GM18873 (cell line): ENCODE measurements around the gene ARAP2.

Experiments used
- ATAC-seq: cut with Tn5 transposase; IDR thresholded peaks from one replicate; pipeline ENCODE4 v1.9.1; 2021; ENCODE audit warnings: mild to moderate bottlenecking, moderate library complexity, moderate number of reproducible peaks; ENCODE audit not compliant: unreplicated experiment, low FRiP score

Gene ARAP2

DNA sequence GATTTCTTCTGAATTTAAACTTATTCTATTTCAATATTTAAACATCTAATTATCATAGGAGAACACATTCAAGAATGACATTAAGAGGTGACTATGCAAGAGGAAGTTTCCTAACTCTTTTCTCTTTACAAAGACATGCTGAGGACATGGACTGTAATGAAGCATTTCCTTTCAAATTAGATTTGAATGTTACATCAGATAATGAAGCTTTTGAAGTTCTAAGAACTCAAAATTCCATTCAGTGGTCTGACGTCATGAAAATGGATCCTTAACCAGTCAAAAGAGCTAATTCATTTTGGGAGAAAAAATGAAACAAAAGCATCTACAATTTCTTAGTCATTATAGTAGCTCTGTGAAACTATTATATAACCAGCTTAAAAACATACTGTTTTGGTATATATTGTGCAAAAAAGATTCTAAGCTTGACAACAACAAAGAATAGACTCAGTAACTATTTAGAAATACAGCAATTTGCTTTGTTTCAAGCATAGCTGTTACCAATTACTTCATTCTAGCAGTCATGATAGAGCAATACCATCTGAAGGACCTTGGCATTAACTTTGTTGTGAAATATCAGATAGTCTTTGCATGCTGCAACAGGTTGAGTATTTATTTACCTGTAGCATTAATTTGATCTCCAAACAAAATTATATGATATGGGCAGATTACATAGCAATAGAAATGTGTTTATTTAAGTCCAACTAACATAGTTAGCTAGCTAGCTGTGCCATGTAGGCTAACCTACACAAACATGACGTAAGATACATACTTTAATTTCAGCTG, 23.4 kb upstream of the ARAP2 start:
- ATAC-seq, result no peak

DNA sequence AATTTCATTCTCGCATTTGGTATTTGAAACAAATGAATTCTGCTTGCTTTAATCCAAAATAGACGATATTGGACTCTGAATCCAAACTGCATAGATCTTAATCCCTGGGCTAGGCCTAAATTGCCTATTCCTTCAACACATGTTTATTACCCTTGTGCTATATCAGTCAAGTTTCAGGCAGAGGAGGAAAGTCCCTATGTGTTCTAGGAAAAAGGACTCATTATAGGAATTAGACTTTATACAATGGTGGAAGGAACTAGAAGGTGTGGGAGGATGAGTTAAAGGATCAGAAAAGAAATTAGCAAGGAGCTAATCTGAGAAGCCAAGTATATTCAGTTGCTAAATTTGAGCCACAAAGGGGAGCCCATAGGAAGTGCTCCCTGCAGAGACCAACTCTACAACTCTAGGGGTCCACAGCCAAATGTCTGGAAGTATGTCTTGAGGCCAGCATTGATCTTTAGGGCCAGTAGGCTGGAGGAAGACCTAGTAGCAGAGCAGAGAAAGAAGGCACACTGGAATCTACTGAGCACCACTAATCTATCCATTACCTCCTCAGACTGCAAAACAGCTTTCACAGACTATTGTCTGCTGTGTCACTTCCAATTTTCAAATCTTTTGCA, 20.0 kb upstream of the ARAP2 start:
- ATAC-seq, result no peak

DNA sequence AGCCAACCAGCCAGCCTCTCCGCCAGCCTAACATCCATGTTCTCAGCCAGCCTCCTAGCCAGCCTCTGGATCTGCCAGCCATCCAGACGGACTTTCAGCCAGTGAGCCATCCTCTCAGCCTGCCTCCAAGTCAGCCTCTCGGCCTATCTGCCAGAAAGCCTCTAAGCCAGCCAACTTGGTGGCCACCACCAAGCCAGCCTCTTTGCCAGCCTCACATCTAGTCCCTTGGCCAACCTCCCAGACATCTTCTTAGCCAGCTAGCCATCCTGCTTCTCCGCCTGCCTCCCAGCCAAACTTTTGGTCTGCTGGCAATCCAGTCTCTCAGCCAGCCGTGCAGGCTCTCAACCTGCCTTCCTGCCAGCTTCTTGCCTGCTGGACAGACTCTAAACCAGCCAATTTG, 16.4 kb upstream of the ARAP2 start:
- ATAC-seq, result no peak

- peak; percentile 45 for ATAC-seq
Observed at GRCh38 chr4:36256398-36256891, 12.1 kb upstream of the ARAP2 start.

DNA sequence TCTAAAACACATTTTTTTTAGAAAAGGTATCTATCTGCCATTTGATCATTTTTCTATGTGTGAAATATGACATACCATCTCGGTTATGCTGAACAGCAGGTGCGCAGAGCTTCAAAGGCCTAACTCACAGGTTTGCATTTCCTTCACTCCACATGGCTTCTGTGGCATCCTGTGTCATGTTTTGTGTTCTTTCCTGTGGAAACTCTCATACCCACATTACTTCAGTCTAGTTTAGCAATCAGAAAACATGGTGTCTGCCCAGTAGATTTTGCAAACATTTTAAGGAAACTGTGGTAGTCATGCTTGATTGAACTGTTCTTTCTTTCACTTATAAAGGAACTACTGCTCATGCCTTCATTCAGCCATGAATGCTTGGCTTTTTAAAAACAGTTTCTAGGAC, 11.3 kb upstream of the ARAP2 start:
- peak; percentile 88 for ATAC-seq

DNA sequence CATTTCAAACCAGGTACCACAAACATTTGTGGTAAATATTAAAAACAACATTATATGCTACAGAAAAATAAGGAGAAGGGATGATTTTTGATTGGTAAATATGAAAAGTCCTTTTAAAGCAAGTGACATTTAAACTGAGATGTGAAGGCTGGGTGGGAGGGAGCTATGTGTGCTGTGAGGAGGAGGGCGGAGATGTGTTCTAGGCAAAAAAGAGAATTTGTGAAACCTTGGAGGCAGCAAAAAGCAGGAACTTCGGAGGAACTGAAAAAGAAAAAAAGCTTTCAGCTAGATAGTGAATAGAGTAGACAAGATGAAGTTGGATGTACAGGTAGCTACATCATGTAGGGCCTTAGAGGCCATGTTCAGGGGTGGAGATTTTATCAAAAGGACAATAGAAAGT, 10.1 kb upstream of the ARAP2 start:
- no peak for ATAC-seq

- no peak for ATAC-seq
Observed at GRCh38 chr4:36251983-36252382, 7.7 kb upstream of the ARAP2 start.

GRCh38 chr4:36249610-36250009, 5.3 kb upstream of the ARAP2 start:
- ATAC-seq, result no peak

GRCh38 chr4:36243355-36244256, 708 bp downstream of the ARAP2 start:
- peak; percentile 13 for ATAC-seq

DNA sequence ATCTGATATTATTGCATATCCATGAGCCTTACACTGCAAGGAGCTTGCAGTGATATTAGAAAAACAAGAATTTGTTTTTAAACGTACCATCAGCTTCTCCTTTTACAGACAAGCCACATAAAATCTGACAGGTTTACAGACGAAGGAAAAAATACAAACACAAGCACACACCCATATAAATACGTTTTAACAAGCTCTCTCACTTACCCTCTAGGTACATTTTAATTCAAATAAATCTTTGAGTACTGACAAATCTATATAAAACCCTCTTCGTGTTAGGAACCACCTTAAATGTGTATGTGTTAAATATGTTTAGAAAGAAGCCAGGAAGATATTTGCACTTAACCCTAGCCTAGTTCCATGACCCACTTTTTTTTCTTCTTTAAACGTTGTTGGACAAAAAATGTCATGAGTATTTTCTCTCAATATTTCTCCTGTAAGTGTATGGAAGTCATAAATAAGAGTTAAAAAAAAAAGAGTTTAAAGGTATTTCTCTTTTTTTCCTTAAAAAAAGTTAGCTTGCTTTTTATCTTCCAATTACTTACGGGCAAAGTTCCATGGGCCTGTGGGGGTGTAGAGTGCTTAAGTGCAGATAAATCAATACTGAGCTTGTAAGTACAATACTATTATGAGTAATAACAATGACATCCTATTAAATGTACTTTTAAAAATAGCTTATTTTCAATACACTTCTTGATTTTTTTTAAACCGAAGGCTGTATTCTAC, 1.5 kb downstream of the ARAP2 start:
- no peak for ATAC-seq

GRCh38 chr4:36241771-36242170, 2.5 kb downstream of the ARAP2 start:
- peak; percentile 64 for ATAC-seq

- no peak for ATAC-seq
Observed at GRCh38 chr4:36237366-36238313, 6.7 kb downstream of the ARAP2 start.

GRCh38 chr4:36236159-36236558, 8.2 kb downstream of the ARAP2 start:
- no peak for ATAC-seq

GRCh38 chr4:36235306-36235705, 9.0 kb downstream of the ARAP2 start:
- no peak for ATAC-seq

DNA sequence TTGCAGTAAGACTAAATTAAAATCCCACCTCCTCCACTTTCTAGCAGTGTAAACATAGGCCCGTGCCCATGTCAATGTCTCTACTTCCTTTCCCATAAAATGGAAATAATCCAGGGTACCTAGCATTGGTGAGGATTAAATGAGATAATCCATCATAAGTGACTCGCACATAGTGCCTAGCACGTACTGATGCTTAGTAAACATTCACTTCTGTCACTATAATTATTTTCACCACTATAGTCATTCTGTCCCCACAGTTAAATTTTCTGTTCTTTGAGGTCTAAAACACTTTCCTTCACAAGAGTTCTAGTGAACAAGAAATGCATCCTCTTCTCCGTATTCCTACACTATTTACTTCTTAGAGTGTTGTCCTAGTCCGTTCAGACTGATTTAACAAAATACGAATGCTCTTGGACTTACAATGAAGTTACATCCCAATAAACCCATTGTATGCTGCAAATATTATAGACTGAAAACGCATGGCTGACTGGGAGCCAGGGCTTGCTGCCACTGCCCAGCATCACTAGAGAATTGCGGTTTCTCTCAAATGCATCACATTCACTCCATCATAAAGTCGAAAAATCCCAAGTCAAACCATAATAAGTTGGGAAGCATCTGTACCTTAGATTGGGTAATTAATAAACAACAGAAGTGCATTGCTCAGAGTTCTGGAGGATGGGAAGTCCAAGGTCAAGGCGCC, 10.6 kb downstream of the ARAP2 start:
- ATAC-seq, result no peak

GRCh38 chr4:36230534-36230933, 13.8 kb downstream of the ARAP2 start:
- no peak for ATAC-seq

DNA sequence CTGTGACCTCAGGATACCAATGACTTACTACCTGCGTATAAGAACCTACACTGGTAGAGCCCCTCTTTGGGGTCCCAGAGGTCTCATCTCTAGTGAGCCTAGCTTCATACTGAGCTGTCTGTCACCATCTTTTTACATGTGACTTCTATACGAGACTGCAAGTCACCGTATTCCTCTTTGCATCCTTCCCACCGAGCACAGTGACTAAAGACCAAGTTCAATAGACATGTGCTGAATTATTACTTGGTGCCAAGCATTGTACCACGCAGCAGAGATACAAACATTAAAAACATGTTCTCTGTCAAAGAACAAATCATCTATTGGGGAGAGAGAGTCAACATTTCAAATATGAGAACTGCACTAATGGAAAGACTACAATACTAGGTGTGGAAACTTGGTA, 16.4 kb downstream of the ARAP2 start:
- ATAC-seq, result no peak

DNA sequence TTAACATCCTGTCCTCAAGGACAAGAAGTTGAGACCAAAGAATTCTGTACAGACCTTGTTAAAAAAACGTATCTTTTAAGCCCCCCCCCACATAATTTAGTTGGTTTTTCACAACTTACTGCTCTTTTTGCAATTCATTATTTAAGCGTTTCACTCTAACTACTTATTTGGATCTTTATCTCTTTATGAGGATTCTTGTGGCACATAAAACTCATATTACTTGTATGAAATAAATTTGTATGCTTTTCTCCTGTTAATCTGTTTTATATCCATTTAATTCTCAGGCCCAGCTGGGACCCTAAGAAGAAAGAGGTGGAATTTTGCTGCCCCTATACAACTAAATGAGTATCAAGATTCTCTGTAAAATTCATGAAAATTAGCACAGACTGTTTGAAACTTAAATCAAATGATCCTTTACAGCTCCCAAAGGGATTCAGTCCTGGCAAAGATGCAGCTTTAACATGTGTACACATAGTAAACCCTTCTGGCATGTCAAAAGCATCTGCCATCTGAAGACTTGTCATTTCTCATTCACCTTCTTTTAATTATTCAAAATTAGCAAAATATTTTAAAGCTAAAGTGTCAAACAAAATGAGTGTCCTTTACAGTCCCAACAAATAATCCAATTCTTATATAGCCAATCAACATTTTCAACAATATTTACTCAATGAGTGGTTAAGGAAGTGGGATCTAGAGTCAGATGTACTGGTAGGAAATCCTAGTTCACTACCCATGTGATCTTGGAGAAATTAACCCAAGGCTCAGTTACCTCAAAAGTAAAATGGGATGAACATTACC, 17.7 kb downstream of the ARAP2 start:
- no peak for ATAC-seq
